T-helper 2 cell treated with Interferon-gamma antibody and Interleukin-4, amounts not matched to agents 100 ng/mL and 5 ng/mL, for 36 hours (primary cell): ENCODE results near the gene CDON. TPM values are rescaled to one million over a fixed set of nuclear protein-coding genes. Genes with fewer than 3 reads are reported as not detected.

Source experiments
- intact Hi-C: fragments of 100-400 bp; cut with micrococcal nuclease; formaldehyde crosslinking; loops from one replicate; pipeline ENCODE4 v1.15.1; 2023
- total RNA-seq: library from RNA; stranded (reverse); gene quantifications from 2 replicates; pipeline ENCODE4 v1.2.3, GENCODE V29; 2022

Gene CDON
- total RNA-seq, 1 donor from 2014 or later: 4.5 TPM

- intact Hi-C loops: loop anchor here (1.0 kb wide), 1 partner anchor 21 kb away; no protein-coding TSS in a partner anchor
Observed at GRCh38 chr11:126084608-126084912, 21.9 kb upstream of the CDON start.

GRCh38 chr11:126083829-126084607, 21.4 kb upstream of the CDON start:
- intact Hi-C loops: loop anchor here (1.0 kb wide), 1 partner anchor 21 kb away; no protein-coding TSS in a partner anchor

- intact Hi-C loops: no loop called here
Observed at GRCh38 chr11:126082251-126083109, 19.8 kb upstream of the CDON start.

- intact Hi-C loops: no loop called here
Observed at GRCh38 chr11:126081915-126082250, 19.2 kb upstream of the CDON start.

GRCh38 chr11:126080161-126080941, 17.7 kb upstream of the CDON start:
- intact Hi-C loops: no loop called here

- intact Hi-C loops: no loop called here
Observed at GRCh38 chr11:126079621-126080124, 17.0 kb upstream of the CDON start.

- intact Hi-C loops: no loop called here
Observed at GRCh38 chr11:126076641-126077040, 14.0 kb upstream of the CDON start.

- intact Hi-C loops: no loop called here
Observed at GRCh38 chr11:126072801-126073594, 10.3 kb upstream of the CDON start.

GRCh38 chr11:126072141-126072741, 9.6 kb upstream of the CDON start:
- intact Hi-C loops: no loop called here

GRCh38 chr11:126063507-126063852, 814 bp upstream of the CDON start:
- intact Hi-C loops: loop anchor here (1.0 to 5.0 kb wide), 7 partner anchors 21 to 1391 kb away; partner anchors contain the start of genes CHEK1, DDX25, FAM118B and HYLS1

GRCh38 chr11:126061707-126062678, 673 bp downstream of the CDON start:
- intact Hi-C loops: loop anchor here (5.0 kb wide), 3 partner anchors 160 to 1390 kb away; partner anchors contain the start of genes CHEK1, DDX25, PUS3 and SIAE

- intact Hi-C loops: loop anchor here (5.0 kb wide), 3 partner anchors 158 to 1388 kb away; partner anchors contain the start of genes CHEK1, DDX25, PUS3 and SIAE
Observed at GRCh38 chr11:126060757-126061171, 1.9 kb downstream of the CDON start.

GRCh38 chr11:126059238-126059781, 3.4 kb downstream of the CDON start:
- intact Hi-C loops: no loop called here

- intact Hi-C loops: no loop called here
Observed at GRCh38 chr11:126058105-126058874, 4.4 kb downstream of the CDON start.

GRCh38 chr11:126054882-126055281, 7.8 kb downstream of the CDON start:
- intact Hi-C loops: no loop called here

- intact Hi-C loops: no loop called here
Observed at GRCh38 chr11:126054408-126054807, 8.3 kb downstream of the CDON start.

- intact Hi-C loops: no loop called here
Observed at GRCh38 chr11:126053415-126054286, 9.0 kb downstream of the CDON start.
